GM19372 (cell line): ENCODE measurements around the gene SETMAR.
"Not testable (repeated sequence)": the region's sequence is repeated elsewhere in the genome, so short reads cannot be mapped to it uniquely, and the experiment has no call there.

Experiments used
- ATAC-seq: cut with Tn5 transposase; IDR thresholded peaks from one replicate; pipeline ENCODE4 v1.9.1; 2021; ENCODE audit warnings: mild to moderate bottlenecking, low read depth, moderate library complexity; ENCODE audit not compliant: unreplicated experiment

The SETMAR gene

DNA sequence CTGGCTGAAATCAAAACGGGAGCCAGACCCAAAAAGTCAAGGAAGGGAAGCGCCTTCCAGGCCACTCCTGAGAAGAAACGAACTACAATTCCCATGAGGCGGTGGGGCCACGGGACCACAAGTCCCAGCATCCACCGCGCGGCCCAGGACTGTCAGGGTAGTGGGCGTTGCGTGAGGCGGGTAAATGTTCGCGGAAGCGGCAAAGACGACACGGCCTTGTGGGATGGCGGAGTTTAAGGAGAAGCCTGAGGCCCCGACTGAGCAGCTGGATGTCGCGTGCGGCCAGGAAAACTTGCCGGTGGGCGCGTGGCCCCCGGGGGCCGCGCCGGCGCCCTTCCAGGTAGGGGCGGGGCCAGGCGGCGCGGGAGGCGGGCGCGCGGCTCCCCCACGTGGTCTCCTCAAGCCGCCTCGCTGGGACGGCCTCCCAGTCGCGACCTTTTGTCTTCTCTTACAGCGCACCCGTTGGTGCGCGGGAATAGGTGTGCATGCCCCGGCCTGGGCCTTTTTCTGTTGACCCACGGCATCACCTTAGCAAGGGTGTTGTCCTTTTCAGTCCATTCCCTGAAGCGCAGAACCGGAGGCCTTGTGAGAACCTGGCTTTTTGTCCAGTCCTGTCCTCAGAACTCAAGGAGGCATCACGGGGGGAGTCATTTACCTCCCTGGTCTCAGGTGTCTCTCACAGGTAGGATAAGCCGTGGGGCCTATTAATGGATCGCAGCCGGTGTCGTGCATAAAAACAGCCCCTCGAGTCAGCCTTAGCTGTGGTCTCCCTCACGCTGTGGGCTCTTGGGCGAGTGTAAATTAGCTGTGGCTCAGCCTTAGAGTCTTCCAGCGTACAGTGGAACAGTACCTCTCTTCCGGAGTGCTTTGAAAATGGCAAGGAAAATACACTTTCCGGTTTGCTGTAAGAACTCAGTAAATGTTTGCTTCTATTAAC lies at the start of gene SETMAR:
TSS of gene SETMAR (plus strand) at position 183 of the 937 bp plus-strand sequence. CDS start at position 185, 2 bp downstream.
- ATAC-seq = peak; percentile 95

DNA sequence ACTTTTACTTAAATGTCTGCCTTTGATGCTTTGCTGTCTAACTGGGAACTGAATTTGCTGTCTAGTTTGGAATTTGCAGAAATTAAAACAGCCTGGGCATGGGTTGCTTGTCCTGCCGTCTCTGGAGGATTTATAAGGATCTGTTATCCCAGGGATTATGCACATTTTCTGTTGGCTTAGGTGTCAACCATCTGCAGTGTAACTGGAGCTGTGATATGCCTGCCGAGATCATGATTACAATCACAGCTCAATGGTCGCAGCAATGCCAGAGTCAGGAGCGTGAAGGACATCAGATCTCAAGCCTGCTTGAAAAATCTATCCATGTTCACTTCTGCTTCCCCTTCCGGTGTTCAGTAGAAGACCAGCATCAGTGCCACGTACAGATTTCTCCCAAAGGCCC lies 41.8 kb upstream of the SETMAR start:
- no peak for ATAC-seq

DNA sequence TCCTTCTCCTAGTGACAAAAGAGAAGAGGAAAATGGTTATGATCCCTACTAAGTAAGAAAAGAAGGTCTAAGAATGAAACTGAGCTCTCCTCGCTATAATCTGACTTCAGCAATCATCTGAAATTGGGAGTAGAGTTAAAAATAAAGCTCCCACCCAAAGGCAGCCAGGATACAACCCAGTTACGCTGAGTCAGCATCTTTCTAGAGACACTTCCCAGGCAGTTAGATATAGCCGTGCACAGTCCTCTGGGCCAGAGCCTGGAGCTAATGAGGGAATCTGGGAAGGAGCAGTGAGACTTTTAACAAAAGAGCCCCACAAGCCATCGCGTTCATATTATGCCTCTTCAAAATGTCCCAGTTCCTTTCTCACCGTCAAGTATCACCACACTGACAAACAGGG lies 39.1 kb upstream of the SETMAR start:
- no peak for ATAC-seq

DNA sequence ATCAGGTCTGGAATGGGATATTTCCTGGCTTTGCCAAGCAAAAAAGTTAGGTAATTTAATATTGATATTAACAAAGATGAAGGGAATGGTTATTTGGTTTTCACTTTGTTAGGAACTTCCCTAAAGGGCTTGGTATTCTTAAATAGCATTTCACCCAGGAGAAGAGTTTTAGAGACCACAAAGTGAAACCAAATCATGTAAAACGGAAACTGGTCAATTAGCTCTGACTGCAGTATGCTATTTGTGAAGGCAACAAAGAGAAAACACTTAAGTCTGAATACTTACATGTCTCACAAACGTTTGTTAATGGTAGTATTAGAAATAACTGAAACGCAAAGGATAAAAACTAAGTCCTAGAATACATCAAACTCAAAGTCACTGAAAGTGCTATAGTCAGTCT lies 32.4 kb upstream of the SETMAR start:
- ATAC-seq = peak; percentile 63

DNA sequence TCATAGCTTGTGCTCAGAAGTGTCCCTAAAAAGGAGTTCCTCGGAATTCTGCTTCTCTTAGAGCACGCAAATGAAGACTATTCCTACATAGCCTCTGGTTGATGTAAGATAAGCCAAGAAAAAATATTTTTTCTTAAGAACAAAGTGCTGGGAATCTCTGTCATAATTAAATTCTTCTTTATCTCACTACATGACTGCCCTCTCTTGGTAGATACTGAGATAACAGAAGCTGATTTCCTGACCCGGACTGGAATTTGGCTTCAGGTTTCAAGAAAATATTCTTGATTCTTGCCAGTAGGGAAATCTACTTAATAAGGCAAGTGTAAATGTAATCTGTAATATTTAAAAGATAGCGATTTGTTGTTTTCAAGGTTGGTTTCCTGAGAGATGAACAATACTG lies 31.3 kb upstream of the SETMAR start:
- no peak for ATAC-seq

DNA sequence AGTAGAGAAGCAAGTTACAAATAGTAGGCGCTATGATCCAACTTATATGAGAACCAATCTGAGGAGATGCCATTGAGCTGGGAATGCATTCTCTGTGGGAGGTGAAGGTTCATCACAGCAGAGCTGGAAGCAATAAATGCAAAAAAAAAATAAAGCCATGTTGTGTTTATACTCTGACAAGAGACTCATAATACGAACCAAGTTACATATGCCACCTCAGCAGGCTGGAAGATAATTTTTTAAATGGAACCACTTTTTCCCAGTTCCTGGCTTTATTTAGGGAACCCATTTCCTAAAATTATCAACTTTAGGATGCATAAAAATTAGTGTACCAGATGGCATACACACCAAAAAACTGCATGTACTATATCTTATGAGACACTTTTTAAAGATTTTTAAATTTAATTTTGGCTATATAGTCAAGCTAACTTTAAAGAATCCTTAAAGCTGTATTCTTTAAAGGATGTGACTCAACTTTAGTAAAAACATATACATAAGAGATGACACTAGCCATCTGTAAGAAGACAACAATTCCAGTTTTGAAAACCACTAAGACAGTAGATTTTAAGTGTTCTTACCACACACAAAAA lies 23.6 kb upstream of the SETMAR start:
- no peak for ATAC-seq

DNA sequence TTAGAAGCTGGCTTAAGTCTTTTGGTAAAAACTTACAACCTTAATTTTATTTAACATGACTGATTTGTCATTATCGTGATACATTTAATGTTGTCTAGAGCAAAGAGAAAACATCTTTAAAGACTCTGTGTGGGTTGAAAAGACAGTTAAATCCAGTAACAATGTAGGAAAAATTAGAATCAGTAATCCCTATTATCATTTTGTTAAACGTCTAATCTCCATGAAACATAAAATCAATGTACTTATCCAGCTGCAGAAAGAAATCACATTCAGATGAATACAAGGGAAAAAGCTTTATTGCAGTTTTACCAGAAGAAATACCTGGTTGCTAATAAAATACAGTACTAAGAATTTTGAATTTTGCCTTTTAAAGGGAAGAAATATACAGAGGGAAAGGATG lies 21.2 kb upstream of the SETMAR start:
- ATAC-seq = no peak

DNA sequence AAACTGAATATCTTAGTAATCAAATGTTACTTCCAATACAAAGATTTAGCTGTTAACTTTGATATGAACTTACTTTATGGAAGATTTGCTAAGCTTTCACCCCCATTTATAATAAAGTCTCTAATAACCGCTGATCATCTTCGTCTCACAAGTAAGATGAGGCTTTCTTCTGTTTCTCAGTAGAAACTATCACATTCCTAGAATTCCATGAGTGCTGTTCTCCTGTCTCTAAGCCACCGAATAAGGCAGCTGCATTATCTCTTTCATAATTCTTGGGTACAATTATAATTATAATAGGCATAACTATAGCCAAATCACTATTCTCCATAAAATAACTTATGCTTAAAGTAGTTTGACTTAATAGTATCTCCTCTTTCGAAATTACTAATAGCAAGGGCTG lies 18.3 kb upstream of the SETMAR start:
- no peak for ATAC-seq

DNA sequence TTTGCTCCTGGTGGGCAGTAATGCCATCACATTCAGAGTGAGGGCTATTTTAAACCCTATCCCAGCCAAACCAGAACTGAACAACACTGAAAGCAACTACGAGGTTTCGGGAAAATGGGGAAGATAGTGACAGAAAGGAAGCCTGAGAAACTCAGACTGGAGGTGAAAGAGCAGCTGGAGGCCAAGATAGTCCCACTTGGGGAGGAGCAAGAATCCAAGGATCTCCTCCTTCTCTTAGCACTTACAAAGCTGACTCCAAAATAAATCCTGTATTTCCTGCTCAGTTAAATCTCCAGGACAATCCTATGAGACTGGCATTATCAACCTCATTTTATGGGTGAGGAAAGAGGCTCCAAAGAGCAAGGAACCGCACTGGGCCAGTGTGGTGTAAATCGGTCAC lies 14.1 kb upstream of the SETMAR start:
- ATAC-seq = no peak

DNA sequence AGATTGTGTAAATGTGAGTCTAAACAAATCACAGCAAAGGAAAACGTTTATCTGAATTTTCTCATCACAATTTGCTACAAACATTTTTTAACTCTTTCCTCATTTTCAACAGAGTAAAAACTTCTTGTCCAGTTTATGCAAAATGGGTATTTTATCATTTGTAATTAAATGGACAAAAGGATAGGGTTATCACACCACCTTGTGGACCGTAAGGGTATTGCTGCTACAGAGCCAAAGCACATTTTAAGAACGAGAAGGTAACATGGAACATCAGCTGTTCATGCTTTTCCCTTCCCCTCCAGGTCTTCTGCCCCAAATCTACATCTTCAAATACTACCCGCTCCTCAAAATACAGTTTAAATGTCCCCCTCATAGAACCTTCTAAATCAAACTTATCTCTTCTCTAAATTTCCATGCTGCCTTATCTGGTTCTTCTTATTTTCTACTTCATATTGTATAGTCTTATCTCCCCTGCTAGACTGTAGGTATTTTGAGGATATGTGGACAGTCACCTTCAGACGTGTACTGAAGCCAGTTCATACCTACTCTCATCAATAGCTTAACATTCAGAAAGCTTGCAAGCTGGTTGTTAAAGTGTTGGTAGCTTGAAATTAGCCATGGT lies 12.8 kb upstream of the SETMAR start:
- peak; percentile 88 for ATAC-seq

DNA sequence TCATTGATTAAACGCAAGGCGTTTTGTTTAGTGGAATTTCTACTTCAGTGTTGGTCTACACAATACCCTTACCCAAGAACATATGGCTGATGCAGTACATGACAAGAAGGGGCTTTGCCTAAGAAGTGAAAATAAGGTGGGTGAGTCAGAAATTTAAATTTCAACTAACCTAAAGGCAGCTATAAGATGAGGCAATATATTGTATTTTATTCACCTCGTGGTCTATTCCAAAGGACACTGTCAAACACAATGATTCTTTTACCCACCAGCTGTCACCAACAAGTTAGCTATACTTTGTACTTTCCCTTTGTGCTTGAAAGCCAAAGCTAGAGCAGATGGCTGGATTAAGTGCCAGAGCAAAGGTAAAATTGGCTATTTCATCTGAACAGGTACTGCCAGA lies 10.9 kb upstream of the SETMAR start:
- ATAC-seq = no peak

DNA sequence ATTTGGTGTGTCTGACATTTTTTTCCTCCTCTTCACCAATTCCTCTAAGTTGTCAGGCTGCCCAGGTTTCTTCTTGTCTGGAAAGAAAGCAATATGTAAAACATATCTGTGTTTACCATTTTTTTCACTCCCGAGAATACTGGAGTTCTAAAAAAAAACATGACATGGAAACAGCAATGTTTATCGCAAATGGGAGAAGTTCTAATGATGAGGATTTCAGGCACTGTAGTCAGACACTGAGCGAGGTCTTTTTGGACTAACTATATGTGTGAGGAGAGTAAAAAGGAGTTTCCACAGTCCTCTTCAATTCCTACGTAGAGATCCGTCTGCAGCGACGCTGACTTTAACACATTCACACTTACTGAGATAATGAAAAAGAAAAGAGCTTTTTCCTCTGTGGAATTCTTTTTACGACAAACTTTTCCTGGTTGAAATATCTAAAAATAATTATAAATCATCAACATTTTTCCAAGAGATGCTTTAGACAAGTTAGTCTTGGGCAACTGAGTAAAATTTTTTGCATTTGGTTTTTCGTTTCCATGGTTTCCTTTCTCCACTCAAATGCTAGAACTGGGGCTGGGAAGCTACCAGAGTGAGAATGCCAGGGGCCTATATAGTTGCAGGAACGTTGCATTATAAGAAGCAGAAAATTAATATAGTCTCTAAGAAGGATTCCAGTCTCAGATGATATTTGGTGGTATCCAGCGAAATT lies 8.4 kb upstream of the SETMAR start:
- no peak for ATAC-seq

DNA sequence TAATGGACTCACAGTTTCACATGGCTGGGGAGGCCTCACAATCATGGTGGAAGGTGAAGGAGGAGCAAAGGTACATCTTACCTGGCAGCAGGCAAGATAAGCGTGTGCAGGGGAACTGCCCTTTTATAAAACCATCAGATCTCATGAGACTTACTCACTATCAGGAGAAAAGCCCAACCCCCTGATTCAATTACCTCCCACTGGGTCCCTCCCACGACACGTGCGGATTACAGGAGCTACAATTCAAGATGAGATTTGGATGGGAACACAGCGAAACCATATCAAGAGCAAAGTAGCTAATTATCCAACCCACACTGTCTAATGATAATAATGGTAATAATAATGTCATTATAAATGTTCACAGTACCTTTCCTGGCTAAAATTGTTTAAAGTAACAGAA lies 6.7 kb upstream of the SETMAR start:
- ATAC-seq = not testable (repeated sequence)

DNA sequence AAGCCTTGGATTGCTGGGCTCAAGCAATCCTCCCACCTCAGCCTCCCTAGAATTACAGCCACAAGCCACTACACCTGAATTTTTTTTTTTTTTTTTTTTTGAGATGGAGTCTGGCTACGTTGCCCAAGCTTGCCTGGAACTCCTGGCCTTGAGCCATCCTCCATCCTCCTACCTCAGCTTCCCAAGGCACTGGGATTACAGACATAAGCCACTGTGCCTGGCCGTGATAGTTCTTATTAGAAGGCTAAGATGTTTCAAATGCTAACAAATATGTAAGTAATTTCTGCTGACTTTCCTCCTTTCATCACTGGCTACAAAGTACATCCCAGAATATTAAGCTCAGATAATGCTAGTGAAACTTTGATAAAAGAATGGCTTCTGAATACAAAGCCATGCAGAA lies 5.7 kb upstream of the SETMAR start:
- ATAC-seq = no peak

DNA sequence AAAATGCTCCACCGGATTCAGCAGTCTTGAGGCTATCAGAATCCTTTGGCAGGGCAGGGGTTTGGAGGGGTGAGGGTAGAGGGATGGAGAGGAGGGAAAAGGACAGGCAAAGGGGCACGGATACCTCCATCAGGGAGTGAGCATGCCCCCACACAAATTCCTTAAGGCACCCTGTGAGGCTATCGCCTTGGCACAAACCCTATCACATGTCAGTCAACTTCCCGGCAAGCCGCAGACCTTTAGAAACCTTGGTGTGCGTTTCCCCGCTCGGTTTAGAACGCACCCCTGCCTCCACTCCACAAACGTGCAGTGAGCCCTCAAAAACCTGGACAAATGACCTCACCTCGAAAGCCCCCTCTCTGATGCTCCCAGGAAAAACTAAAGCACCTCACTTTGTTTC lies 422 bp upstream of the SETMAR start:
- ATAC-seq = no peak

DNA sequence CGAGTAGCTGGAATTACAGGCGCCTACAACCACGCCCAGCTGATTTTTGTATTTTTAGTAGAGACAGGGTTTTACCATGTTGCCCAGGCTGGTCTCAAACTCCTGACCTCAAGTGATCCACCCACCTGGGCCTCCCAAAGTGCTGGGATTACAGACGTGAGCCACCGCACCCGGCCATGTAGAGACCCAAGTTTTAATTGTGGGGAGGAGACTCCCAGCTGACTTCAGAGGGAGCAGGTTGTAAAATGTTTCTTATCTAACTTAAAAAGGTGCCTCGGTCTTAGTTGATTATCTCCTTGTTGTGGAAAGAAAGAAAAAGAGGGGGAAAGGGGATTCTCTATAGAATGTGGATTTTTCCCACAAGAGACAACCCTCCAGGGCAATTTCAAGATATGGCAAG lies 2.0 kb downstream of the SETMAR start:
- ATAC-seq = not testable (repeated sequence)

DNA sequence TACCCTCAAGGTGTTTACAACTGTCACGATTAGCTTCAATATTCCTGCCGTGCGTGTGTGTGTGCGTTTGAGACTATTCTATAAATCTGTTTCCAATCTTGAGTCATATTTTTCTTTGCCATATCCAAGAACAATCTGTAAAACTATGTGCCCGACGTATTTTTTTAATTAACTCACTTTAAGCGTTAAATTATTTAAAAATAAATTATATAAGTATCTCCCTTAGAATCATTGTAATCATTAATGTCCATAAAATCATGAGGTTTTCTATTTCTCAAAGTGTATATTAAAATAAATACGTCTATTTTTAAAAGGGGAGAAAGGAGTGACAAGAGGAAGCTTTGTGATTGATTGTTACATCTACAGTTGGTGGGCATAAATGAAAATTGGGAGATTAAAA lies 2.9 kb downstream of the SETMAR start:
- no peak for ATAC-seq

DNA sequence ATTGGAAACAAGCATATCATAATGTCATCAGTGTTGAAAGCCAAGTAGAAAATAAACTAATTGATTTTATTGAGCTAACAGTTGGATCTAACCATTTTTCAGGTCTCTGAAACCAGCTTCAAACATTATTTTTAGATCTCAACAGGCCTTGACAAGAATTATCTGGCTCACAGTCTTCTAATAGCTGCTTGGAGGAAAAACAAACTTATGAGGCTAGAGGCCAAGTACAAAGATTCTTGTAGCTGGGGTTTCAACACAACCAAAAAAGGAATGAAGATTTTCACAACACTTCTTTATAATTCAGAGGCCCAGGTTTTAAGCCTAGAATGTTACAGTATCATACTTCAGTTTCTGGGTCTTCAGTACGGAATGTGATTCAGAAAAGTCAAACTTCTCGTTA lies 3.7 kb downstream of the SETMAR start:
- no peak for ATAC-seq

DNA sequence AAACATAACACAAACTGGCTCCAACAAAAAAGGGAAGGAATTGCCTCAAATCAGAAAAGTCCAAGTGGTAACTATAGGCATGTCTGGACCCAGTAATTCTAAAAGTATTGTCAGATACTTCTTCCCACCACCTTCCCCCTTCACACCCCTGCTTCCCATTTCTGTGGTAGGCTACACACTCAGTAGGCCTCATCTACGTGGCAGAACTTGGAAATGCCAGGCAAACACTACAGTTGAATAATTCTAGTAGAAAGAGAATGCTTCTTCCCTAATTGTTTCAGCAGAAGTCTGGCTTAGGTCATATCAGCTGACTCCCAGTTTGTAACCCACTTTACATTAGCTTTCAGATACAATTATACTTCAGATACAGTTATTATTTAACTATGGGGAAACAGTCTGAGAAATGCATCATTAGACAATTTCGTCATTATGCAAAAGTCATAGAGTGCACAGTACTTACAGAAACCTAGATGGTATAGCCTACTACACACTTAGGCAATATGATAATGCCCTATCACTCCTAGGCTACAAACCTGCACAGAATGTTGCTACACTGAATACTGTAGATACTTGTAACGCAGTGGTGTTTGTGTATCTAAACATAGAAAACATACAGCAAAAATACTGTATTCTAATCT lies 6.4 kb downstream of the SETMAR start:
- no peak for ATAC-seq

DNA sequence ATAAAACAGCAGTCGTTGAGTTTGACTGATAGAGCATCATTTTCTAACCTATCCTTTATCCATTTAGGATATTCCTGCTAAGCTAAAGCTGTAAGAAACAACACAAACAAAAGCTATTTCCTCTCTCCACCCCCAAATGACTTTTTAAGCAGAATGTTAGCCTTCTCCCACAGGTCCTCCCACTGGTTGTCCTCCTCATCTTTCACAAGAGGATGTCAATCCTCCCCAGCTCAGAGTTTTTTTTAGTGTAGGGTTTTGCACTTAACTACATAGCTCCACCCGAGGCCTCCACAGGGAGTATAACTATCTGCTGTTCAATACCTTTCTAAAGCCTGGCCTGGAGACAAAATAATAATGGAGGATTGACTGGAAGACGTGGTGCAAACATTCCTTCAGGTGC lies 7.8 kb downstream of the SETMAR start:
- no peak for ATAC-seq

DNA sequence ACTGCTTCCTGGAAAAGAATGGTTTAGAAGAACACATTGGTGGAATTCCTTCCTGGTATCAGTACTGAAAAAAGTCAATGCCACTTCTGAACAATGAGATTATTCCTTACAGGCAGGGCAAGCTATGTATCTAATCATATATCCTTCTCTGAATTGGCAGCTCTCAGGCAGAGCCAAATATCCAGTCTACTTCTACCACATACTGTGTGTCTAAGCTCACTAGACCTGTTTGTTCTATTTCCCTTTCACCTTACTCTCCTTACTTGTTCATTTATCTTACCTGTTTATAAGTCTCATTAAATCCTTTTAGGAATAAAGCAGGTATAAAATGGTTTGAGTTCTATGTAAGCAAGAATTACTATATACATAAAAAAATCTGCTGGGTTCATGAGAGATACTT lies 8.3 kb downstream of the SETMAR start:
- ATAC-seq = no peak
